B cell (primary cell): ENCODE data around the gene CD101. TPM values are rescaled to one million over a fixed set of nuclear protein-coding genes. Genes with fewer than 3 reads are reported as not detected.

Experiments used
- ATAC-seq: fragments of 200-7000 bp; cut with Tn5 transposase; one replicate; pipeline ENCODE4 v1.10.0; 2021; ENCODE audit warnings: low read depth, mild to moderate bottlenecking, moderate number of reproducible peaks, moderate library complexity
- CTCF ChIA-PET: fragments of 350-600 bp; sonication (Branson Sonifier 250); formaldehyde crosslinking; loops from one replicate; lab custom pipeline; 2021; ENCODE audit warnings: antibody characterized with exemption, inconsistent platforms; lab: Charles Lee
- POLR2A ChIA-PET: fragments of 350-600 bp; sonication (Branson Sonifier 250); formaldehyde crosslinking; loops from one replicate; lab custom pipeline; 2021; ENCODE audit warnings: antibody characterized with exemption; lab: Charles Lee
- DNase-seq: peaks from one replicate; pipeline ENCODE4 v3.0.0; 2013
- H2AFZ ChIP-seq: 2 replicates; pipeline ENCODE4 v1.6.1; 2012; ENCODE audit warnings: mild to moderate bottlenecking, low read depth, low read length; ENCODE audit not compliant: insufficient read depth, poor library complexity, severe bottlenecking
- H3K27ac ChIP-seq, 2 donors: 1 replicate in 1 of 2; 2 replicates in 1 of 2; pipeline ENCODE4 v1.5.1; 2012 to 2013; ENCODE audit warnings: low read length in 2 of 2, mild to moderate bottlenecking in 2 of 2, moderate library complexity in 1 of 2
- H3K27me3 ChIP-seq, 4 experiments: fragments of 200-600 bp in 1 of 4; sonication (generic) in 1 of 4; replicated peaks in 1 of 4; 1 replicate in 2 of 4; 2 replicates in 2 of 4; pipeline versions ENCODE4 v1.6.1 to v1.7.0; 2013 to 2016; ENCODE audit warnings: low read length in 3 of 4, mild to moderate bottlenecking in 2 of 4, mixed read lengths in 1 of 4, moderate library complexity in 1 of 4; ENCODE audit not compliant: insufficient read depth in 4 of 4, control insufficient read depth in 3 of 4; ENCODE audit errors: control extremely low read depth in 1 of 4
- H3K36me3 ChIP-seq, 2 experiments: replicated peaks in 1 of 2; 1 replicate in 1 of 2; 2 replicates in 1 of 2; pipeline versions ENCODE4 v1.6.1 to v1.7.1; 2013; ENCODE audit warnings: low read length in 1 of 2; ENCODE audit not compliant: insufficient read depth in 2 of 2, control insufficient read depth in 1 of 2; ENCODE audit errors: control extremely low read depth in 1 of 2, extremely low read depth in 1 of 2
- H3K4me1 ChIP-seq, 2 donors: fragments of 200-600 bp in 1 of 2; sonication (generic) in 1 of 2; 1 replicate in 1 of 2; 2 replicates in 1 of 2; pipeline versions ENCODE4 v1.5.1 to v1.6.1; 2013 to 2017; ENCODE audit warnings: low read length in 2 of 2; ENCODE audit not compliant: control insufficient read depth in 2 of 2, insufficient read depth in 2 of 2
- H3K4me2 ChIP-seq: replicated peaks from 2 replicates; pipeline ENCODE3; 2012; ENCODE audit warnings: mild to moderate bottlenecking, low read depth, low read length; ENCODE audit not compliant: poor library complexity, severe bottlenecking
- H3K4me3 ChIP-seq, 5 experiments: fragments of 200-600 bp in 1 of 5; sonication (generic) in 1 of 5; 1 replicate in 3 of 5; 2 replicates in 2 of 5; pipeline versions ENCODE4 v1.5.1 to v1.7.0; 2011 to 2016; ENCODE audit warnings: low read length in 4 of 5, mild to moderate bottlenecking in 4 of 5, low read depth in 2 of 5, control low read depth in 1 of 5, moderate library complexity in 1 of 5; ENCODE audit not compliant: insufficient read depth in 1 of 5; ENCODE audit errors: control extremely low read depth in 1 of 5, extremely low read depth in 1 of 5
- H3K79me2 ChIP-seq: fragments of 200-600 bp; sonication (generic); one replicate; pipeline ENCODE4 v1.6.0; 2016; ENCODE audit warnings: low read length; ENCODE audit not compliant: control insufficient read depth, insufficient read depth
- H3K9ac ChIP-seq: fragments of 200-600 bp; sonication (generic); 2 replicates; pipeline ENCODE4 v1.6.1; 2017; ENCODE audit warnings: mild to moderate bottlenecking, low read length, moderate library complexity
- H3K9me3 ChIP-seq, 3 donors: one replicate each; pipeline versions ENCODE4 v1.6.1 to v1.7.1; 2013; ENCODE audit warnings: low read length in 2 of 3; ENCODE audit not compliant: control insufficient read depth in 2 of 3, insufficient read depth in 1 of 3; ENCODE audit errors: control extremely low read depth in 1 of 3
- H4K20me1 ChIP-seq: 2 replicates; pipeline ENCODE4 v1.6.0; 2012; ENCODE audit warnings: mild to moderate bottlenecking, low read length; ENCODE audit not compliant: insufficient read depth, control insufficient read depth, poor library complexity, severe bottlenecking
- H3K27ac Mint-ChIP-seq: one replicate; pipeline ENCODE4 v1.8.0; 2021; ENCODE audit warnings: mixed read lengths
- H3K27me3 Mint-ChIP-seq: one replicate; pipeline ENCODE4 v1.8.0; 2021; ENCODE audit warnings: mixed read lengths
- H3K4me1 Mint-ChIP-seq: one replicate; pipeline ENCODE4 v1.8.0; 2021; ENCODE audit warnings: mixed read lengths
- H3K4me3 Mint-ChIP-seq: one replicate; pipeline ENCODE4 v1.8.0; 2021; ENCODE audit warnings: mixed read lengths
- H3K9me3 Mint-ChIP-seq: one replicate; pipeline ENCODE4 v1.8.0; 2022; ENCODE audit warnings: mixed read lengths; ENCODE audit not compliant: insufficient read depth
- EZH2 ChIP-seq: IDR thresholded peaks from 2 replicates; pipeline ENCODE4 v1.6.1; 2012; ENCODE audit warnings: borderline replicate concordance, low read depth, mild to moderate bottlenecking, moderate library complexity, low read length; ENCODE audit not compliant: insufficient read depth, poor library complexity, severe bottlenecking
- WGBS: methylation state at CpG from one replicate; pipeline ENCODE4 v1.1.5; 2013; ENCODE audit warnings: missing lambda C conversion rate; ENCODE audit not compliant: insufficient coverage; 5-methylcytosine and 5-hydroxymethylcytosine counted together
- intact Hi-C: fragments of 100-400 bp; cut with micrococcal nuclease; formaldehyde crosslinking; loops from one replicate; pipeline ENCODE4 v1.10.0; 2022
- polyA plus RNA-seq: library from polyadenylated mRNA; depleted of rRNA; stranded (reverse); fragments of >200 nt; gene quantifications from 2 replicates; pipeline ENCODE4 v1.2.3, GENCODE V29; 2012
- total RNA-seq, 2 donors: library from RNA; stranded (reverse); fragments of 120-200 nt in 1 of 2; gene quantifications; 1 replicate in 1 of 2; 2 replicates in 1 of 2; pipeline versions ENCODE4 v1.2.3 to v1.2.4, GENCODE V29; 2013 to 2022
- TF ChIP-seq, protein P1 (sequence below): fragments of 200-600 bp; IDR thresholded peaks from one replicate; pipeline ENCODE4 v1.8.0; 2022; ENCODE audit warnings: antibody characterized with exemption, mild to moderate bottlenecking

CD101 gene
- total and polyA plus RNA-seq, 2 donors (not counting 1 experiment from before 2014, with no cell fraction given), result 0.19 TPM; not detected in 1

DNA sequence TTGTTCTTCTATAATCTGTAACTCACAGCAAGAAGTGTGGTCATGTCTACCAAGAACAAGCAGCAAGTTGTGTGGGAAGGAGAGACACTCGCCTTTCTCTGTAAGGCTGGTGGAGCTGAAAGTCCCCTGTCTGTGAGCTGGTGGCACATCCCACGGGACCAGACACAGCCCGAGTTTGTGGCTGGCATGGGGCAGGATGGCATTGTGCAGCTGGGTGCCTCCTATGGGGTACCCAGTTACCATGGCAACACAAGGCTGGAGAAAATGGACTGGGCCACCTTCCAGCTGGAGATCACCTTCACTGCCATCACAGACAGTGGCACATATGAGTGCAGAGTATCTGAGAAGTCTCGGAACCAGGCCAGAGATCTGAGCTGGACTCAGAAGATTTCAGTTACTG lies 15.5 kb downstream of the CD101 start:
- Histone ChIP-seq H3K27me3 (no peaks in the 10 kb centered on the region), H2AFZ (no peak overlapping the region), H3K4me1 (no peaks in the 10 kb centered on the region), H3K4me2 (no peak overlapping the region), H3K4me3 (no peak overlapping the region), H3K9me3 (no peaks in the 10 kb centered on the region), H3K79me2 (no peaks in the 10 kb centered on the region), H3K27ac (no peak overlapping the region), H3K9ac (no peak overlapping the region), H3K36me3 (no peaks in the 10 kb centered on the region), H4K20me1 (no peaks in the 10 kb centered on the region)
- ChIA-PET CTCF (interaction anchor here (0.9 kb wide), 1 partner anchor 11 kb away, joined by 3 read pairs; no protein-coding TSS in a partner anchor), POLR2A (no interaction called here)
- Mint-ChIP-seq H3K27ac (no peak overlapping the region), H3K27me3 (no peaks in the 10 kb centered on the region), H3K4me3 (no peak overlapping the region), H3K4me1 (peaks cover 2% of the 10 kb centered on the region), H3K9me3 (no peaks in the 10 kb centered on the region)
- DNase-seq (no peak), ATAC-seq (no peak)
- WGBS, result no CpG with 5 or more reads among the region's 4 CpGs
- intact Hi-C loops, result no loop called here
- TF ChIP-seq, protein P1, sequence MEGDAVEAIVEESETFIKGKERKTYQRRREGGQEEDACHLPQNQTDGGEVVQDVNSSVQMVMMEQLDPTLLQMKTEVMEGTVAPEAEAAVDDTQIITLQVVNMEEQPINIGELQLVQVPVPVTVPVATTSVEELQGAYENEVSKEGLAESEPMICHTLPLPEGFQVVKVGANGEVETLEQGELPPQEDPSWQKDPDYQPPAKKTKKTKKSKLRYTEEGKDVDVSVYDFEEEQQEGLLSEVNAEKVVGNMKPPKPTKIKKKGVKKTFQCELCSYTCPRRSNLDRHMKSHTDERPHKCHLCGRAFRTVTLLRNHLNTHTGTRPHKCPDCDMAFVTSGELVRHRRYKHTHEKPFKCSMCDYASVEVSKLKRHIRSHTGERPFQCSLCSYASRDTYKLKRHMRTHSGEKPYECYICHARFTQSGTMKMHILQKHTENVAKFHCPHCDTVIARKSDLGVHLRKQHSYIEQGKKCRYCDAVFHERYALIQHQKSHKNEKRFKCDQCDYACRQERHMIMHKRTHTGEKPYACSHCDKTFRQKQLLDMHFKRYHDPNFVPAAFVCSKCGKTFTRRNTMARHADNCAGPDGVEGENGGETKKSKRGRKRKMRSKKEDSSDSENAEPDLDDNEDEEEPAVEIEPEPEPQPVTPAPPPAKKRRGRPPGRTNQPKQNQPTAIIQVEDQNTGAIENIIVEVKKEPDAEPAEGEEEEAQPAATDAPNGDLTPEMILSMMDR, result no peak
- no peak for TF ChIP-seq EZH2

DNA sequence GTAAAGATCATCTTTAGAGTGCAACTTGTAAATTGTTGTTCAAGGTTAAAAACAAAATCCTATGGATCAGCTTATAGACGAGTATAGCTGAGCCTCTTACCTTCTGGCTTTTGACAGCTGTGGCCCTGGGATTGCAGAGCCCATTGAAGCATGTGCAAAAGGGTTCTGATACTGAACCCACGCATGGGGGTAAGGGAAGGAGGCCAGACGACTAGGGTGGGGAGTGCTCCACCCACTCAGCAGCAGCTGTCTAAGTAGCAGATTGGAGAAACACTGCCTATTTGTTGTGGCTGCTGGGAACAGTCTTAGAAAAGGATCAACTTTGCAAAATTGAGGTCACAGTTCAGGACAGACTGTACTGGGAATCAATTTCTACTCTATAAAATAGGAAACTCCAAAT lies 16.1 kb downstream of the CD101 start:
- CTCF ChIA-PET, result interaction anchor here (0.9 kb wide), 1 partner anchor 11 kb away, joined by 3 read pairs; no protein-coding TSS in a partner anchor
- Mint-ChIP-seq H3K4me3 (no peak overlapping the region), H3K9me3 (no peaks in the 10 kb centered on the region), H3K27ac (no peak overlapping the region), H3K27me3 (no peaks in the 10 kb centered on the region), H3K4me1 (peaks cover 2% of the 10 kb centered on the region)
- Histone ChIP-seq H3K4me1 (no peaks in the 10 kb centered on the region), H3K4me2 (no peak overlapping the region), H3K36me3 (no peaks in the 10 kb centered on the region), H3K9ac (no peak overlapping the region), H2AFZ (no peak overlapping the region), H3K79me2 (no peaks in the 10 kb centered on the region), H3K27me3 (no peaks in the 10 kb centered on the region), H3K27ac (no peak overlapping the region), H3K4me3 (no peak overlapping the region), H4K20me1 (no peaks in the 10 kb centered on the region), H3K9me3 (no peaks in the 10 kb centered on the region)
- ATAC-seq (no peak), DNase-seq (no peak)
- no peak for TF ChIP-seq EZH2
- TF ChIP-seq, protein P1, result no peak
- 22% methylated on average over 3 of the region's 3 CpGs for WGBS
- POLR2A ChIA-PET, result no interaction called here
- intact Hi-C loops, result no loop called here
